ENCODE measurements around the gene TMEM42. TPM values are rescaled to one million over a fixed set of nuclear protein-coding genes. Genes with fewer than 3 reads are reported as not detected.
"Not testable (repeated sequence)": the region's sequence is repeated elsewhere in the genome, so short reads cannot be mapped to it uniquely, and the experiment has no call there.

The TMEM42 gene
- total RNA-seq (7.9 TPM), polyA plus RNA-seq (20.8 TPM)

DNA sequence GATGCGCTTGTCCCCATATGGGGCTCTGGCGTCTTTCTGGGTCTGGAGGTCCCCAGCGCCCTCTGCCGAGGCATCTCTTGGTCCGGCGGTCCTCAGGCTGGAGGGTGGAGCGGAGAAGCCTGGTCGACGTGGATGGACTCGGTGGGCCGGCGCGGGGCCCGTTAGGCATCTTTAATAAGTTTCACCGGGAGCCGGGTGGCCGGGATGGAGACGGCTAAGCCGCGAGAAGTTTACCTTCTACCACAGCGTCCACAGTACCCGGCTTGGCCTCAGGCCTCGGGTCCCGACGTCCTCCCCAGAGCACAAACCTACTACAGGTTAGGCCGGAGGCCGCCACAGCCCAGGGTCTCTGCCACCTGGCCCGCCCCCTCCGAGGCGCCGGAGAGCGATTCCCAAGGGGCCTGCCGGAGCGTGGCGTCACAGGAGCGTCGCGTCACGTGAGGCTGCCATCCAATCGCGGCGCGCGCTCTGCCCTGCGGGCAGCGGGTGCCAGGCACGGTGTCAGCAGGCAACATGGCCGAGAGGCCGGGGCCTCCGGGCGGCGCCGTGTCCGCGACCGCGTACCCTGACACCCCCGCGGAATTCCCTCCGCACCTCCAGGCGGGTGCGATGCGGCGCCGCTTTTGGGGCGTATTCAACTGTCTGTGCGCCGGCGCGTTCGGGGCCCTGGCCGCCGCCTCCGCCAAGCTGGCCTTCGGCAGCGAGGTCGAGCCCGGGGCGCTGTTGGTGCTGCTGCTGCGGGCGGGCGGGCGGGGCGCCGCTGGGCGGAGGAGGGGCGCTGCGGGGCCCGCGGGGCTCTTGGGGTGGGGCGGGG lies at the start of gene TMEM42:
TMEM42 (plus strand) TSS at position 501 of the 814 bp plus-strand sequence; CDS start at position 514, 13 bp downstream.
- H3K27ac ChIP-seq (ENCODE audit: low read depth), result peak within 1 kb of the TSS; percentile 90
- DNase-seq (ENCODE audit: extremely low spot score), result peak; percentile 56
- 1% methylated on average over 89 of the region's 91 CpGs for WGBS
- H3K4me1 ChIP-seq (ENCODE audit: insufficient read depth), result peaks cover 2% of the 10 kb centered on the region
- H3K36me3 ChIP-seq (ENCODE audit: insufficient read depth), result no peaks in the 10 kb centered on the region
- peak within 1 kb of the TSS; percentile 71 for H3K4me3 ChIP-seq (ENCODE audit: low read depth, low read length)

GRCh38 chr3:44814751-44815150 lies 47.0 kb upstream of the TMEM42 start:
- 95% methylated on average over 6 of the region's 6 CpGs for WGBS
- DNase-seq (ENCODE audit: extremely low spot score), result no peak
- Histone ChIP-seq H3K36me3 (ENCODE audit: insufficient read depth) (no peaks in the 10 kb centered on the region), H3K27ac (ENCODE audit: low read depth) (no peak overlapping the region), H3K4me1 (ENCODE audit: insufficient read depth) (no peaks in the 10 kb centered on the region), H3K4me3 (ENCODE audit: low read depth, low read length) (no peak overlapping the region)

- not testable (repeated sequence) for H3K4me1 ChIP-seq (ENCODE audit: insufficient read depth); H3K4me3 ChIP-seq (ENCODE audit: low read depth, low read length); H3K36me3 ChIP-seq (ENCODE audit: insufficient read depth); H3K27ac ChIP-seq (ENCODE audit: low read depth); DNase-seq (ENCODE audit: extremely low spot score)
- 100% methylated on average over 2 of the region's 2 CpGs for WGBS
Measured at GRCh38 chr3:44816334-44816733, 45.4 kb upstream of the TMEM42 start.

- not testable (repeated sequence) for H3K4me3 ChIP-seq (ENCODE audit: low read depth, low read length); H3K36me3 ChIP-seq (ENCODE audit: insufficient read depth); H3K4me1 ChIP-seq (ENCODE audit: insufficient read depth); DNase-seq (ENCODE audit: extremely low spot score); H3K27ac ChIP-seq (ENCODE audit: low read depth)
- WGBS, result 97% methylated on average over 34 of the region's 34 CpGs
Measured at GRCh38 chr3:44821206-44821605, 40.5 kb upstream of the TMEM42 start.

DNA sequence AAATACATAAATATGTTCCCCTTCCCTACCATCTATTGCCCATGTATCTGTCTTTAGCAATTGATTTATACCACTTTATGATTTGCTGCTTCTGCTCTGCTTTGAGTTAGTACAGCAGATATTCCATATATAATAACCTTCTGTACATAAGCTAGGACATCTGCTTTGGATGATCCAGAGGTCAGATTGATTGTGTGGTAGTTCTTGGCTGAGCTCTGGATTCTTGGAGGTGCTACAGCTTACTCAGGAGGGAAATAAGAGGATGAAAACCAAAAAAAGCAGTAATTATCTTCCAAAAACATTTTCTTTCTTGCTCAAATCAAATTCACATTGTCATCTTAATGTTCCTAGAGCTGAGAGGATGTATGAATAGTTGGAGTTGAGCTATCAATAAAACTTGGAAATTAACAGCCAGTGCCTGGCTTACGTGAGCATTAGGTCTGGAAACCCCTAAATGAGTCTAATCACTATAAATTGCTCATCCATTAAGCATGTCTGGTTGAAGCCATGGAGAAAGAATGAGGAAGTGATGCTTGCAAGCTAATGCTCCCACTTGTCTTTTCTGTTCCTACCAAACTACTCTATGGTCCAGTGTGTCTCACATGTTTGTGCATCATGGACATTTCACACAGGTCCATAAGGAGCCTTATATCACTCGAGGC lies 36.3 kb upstream of the TMEM42 start:
- 87% methylated on average over 2 of the region's 2 CpGs for WGBS
- no peak overlapping the region for H3K4me3 ChIP-seq (ENCODE audit: low read depth, low read length)
- H3K4me1 ChIP-seq (ENCODE audit: insufficient read depth), result no peaks in the 10 kb centered on the region

GRCh38 chr3:44827196-44827595 lies 34.5 kb upstream of the TMEM42 start:
- H3K4me1 ChIP-seq (ENCODE audit: insufficient read depth), result no peaks in the 10 kb centered on the region
- no peak for DNase-seq (ENCODE audit: extremely low spot score)
- no peaks in the 10 kb centered on the region for H3K36me3 ChIP-seq (ENCODE audit: insufficient read depth)
- 88% methylated on average over 3 of the region's 3 CpGs for WGBS
- H3K4me3 ChIP-seq (ENCODE audit: low read depth, low read length), result no peak overlapping the region
- no peak overlapping the region for H3K27ac ChIP-seq (ENCODE audit: low read depth)

More for the DNA sequence above, 36.3 kb upstream of the TMEM42 start:
- no peaks in the 10 kb centered on the region for H3K36me3 ChIP-seq (ENCODE audit: insufficient read depth)
- no peak overlapping the region for H3K27ac ChIP-seq (ENCODE audit: low read depth)
- DNase-seq (ENCODE audit: extremely low spot score), result peak; percentile 20

DNA sequence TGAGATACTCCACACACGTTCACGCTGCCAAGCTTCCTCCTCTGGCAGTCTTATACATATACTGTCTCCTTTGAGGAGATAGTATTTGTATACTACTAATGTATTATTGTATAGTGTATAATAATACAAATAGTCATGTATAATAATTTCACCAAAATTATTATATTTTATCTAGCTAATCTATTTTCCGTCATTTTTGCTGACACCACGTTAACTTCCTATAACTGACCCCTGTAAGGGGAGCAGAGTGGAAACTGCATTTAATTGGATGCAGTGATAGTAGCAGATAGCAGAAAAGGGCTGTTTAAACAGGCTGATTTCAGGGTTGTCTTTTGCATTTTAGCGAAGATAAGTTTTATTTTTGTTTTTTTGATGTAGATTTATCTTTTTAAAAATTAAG lies 30.5 kb upstream of the TMEM42 start:
- WGBS, result 88% methylated on average over 5 of the region's 5 CpGs
- no peak overlapping the region for H3K4me3 ChIP-seq (ENCODE audit: low read depth, low read length)
- H3K27ac ChIP-seq (ENCODE audit: low read depth), result no peak overlapping the region
- no peaks in the 10 kb centered on the region for H3K36me3 ChIP-seq (ENCODE audit: insufficient read depth)
- DNase-seq (ENCODE audit: extremely low spot score), result no peak
- H3K4me1 ChIP-seq (ENCODE audit: insufficient read depth), result no peaks in the 10 kb centered on the region

GRCh38 chr3:44832032-44832431 lies 29.7 kb upstream of the TMEM42 start:
- 94% methylated on average over 1 of the region's 1 CpG for WGBS
- H3K4me3 ChIP-seq (ENCODE audit: low read depth, low read length), result no peak overlapping the region
- H3K27ac ChIP-seq (ENCODE audit: low read depth), result no peak overlapping the region
- no peaks in the 10 kb centered on the region for H3K4me1 ChIP-seq (ENCODE audit: insufficient read depth)
- no peak for DNase-seq (ENCODE audit: extremely low spot score)
- H3K36me3 ChIP-seq (ENCODE audit: insufficient read depth), result no peaks in the 10 kb centered on the region

DNA sequence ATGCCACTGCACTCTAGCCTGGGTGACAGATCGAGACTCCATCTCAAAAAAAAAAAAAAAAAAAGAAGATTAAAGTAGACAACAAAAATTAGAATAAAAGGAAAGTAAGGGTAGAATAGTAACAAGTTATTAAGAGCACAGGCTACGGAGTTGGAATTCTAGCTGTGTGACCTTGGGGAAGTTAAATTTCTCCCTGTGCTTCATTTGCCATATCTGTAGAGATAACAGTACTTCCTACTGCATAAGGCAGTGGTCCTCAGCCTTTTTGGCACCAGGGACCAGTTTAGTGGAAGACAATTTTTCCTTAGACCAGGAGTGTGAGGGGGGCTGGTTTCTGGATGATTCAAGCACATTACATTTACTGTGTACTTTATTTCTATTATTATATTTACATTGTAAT lies 28.7 kb upstream of the TMEM42 start:
- no peak overlapping the region for H3K27ac ChIP-seq (ENCODE audit: low read depth)
- over 99% methylated on average over 2 of the region's 2 CpGs for WGBS

GRCh38 chr3:44833394-44833793 lies 28.3 kb upstream of the TMEM42 start:
- 91% methylated on average over 7 of the region's 7 CpGs for WGBS

More for the DNA sequence above, 28.7 kb upstream of the TMEM42 start:
- Histone ChIP-seq H3K36me3 (ENCODE audit: insufficient read depth) (peaks cover 2% of the 10 kb centered on the region), H3K4me3 (ENCODE audit: low read depth, low read length) (no peak overlapping the region), H3K4me1 (ENCODE audit: insufficient read depth) (no peaks in the 10 kb centered on the region)
- no peak for DNase-seq (ENCODE audit: extremely low spot score)

DNA sequence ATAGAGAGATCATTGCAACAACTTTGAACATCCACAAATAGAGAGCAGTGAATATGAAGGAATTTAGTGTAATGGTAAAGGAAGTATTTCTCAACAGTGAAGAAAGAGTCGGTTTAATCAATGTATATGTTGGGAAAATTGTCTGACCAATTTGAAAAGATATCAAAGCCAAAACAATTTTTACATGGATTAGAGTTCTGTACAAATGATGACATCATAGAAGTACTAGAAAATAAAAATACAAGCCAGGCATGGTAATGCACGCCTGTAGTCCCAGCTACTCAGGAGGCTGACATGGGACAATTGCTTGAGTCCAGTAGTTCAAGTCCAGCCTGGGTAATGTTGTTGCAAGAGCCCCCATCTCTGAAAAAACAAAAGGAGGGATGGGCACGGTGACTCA lies 26.0 kb upstream of the TMEM42 start:
- Histone ChIP-seq H3K4me3 (ENCODE audit: low read depth, low read length) (no peak overlapping the region), H3K27ac (ENCODE audit: low read depth) (no peak overlapping the region), H3K4me1 (ENCODE audit: insufficient read depth) (no peaks in the 10 kb centered on the region), H3K36me3 (ENCODE audit: insufficient read depth) (peaks cover 2% of the 10 kb centered on the region)
- WGBS, result 97% methylated on average over 3 of the region's 3 CpGs
- no peak for DNase-seq (ENCODE audit: extremely low spot score)

More at GRCh38 chr3:44833394-44833793, 28.3 kb upstream of the TMEM42 start:
- Histone ChIP-seq H3K4me1 (ENCODE audit: insufficient read depth) (no peaks in the 10 kb centered on the region), H3K4me3 (ENCODE audit: low read depth, low read length) (no peak overlapping the region), H3K27ac (ENCODE audit: low read depth) (no peak overlapping the region), H3K36me3 (ENCODE audit: insufficient read depth) (peaks cover 2% of the 10 kb centered on the region)
- DNase-seq (ENCODE audit: extremely low spot score), result no peak

DNA sequence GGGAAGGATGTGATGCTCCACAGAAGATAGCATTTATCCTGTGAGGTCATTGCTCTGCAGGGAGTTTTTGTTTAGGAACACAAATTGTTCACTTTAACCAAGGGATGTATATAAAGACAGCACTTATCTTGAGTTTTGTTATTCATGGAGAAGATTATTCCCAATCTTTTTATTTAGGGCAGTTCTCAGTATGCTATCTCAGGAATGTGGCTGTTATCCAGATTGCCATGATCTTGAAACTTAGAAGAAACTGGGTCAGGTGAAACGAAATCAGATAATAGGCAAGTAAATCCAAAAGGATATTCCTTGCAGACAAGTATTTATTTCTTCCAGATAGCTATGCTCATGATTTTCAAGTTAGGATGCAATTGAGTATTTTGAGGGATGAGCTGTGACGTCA lies 19.3 kb upstream of the TMEM42 start:
- 48% methylated on average over 2 of the region's 2 CpGs for WGBS
- peaks cover 2% of the 10 kb centered on the region for H3K36me3 ChIP-seq (ENCODE audit: insufficient read depth)
- H3K4me1 ChIP-seq (ENCODE audit: insufficient read depth), result no peaks in the 10 kb centered on the region
- no peak overlapping the region for H3K4me3 ChIP-seq (ENCODE audit: low read depth, low read length)
- no peak for DNase-seq (ENCODE audit: extremely low spot score)
- H3K27ac ChIP-seq (ENCODE audit: low read depth), result no peak overlapping the region

GRCh38 chr3:44845528-44846520 lies 15.9 kb upstream of the TMEM42 start:
- WGBS, result 37% methylated on average over 7 of the region's 7 CpGs
- DNase-seq (ENCODE audit: extremely low spot score), result no peak

More at GRCh38 chr3:44845528-44846520, 15.9 kb upstream of the TMEM42 start:
- H3K4me3 ChIP-seq (ENCODE audit: low read depth, low read length), result no peak overlapping the region
- no peak overlapping the region for H3K27ac ChIP-seq (ENCODE audit: low read depth)
- H3K36me3 ChIP-seq (ENCODE audit: insufficient read depth), result no peaks in the 10 kb centered on the region
- no peaks in the 10 kb centered on the region for H3K4me1 ChIP-seq (ENCODE audit: insufficient read depth)
